ENCODE measurements around the gene ENPP3. TPM values are rescaled to one million over a fixed set of nuclear protein-coding genes. Genes with fewer than 3 reads are reported as not detected.

ENPP3 gene
- total RNA-seq, 1 experiment from 2014 or later = not detected

- Mint-ChIP-seq H3K27me3 (ENCODE audit: insufficient read depth, unreplicated experiment) (no peaks in the 10 kb centered on the region), H3K36me3 (ENCODE audit: insufficient read depth, unreplicated experiment) (no peaks in the 10 kb centered on the region), H3K4me1 (ENCODE audit: insufficient read depth, unreplicated experiment) (no peaks in the 10 kb centered on the region), H3K27ac (ENCODE audit: low read depth, unreplicated experiment) (no peak overlapping the region), H3K4me3 (ENCODE audit: unreplicated experiment) (no peak overlapping the region), H3K9me3 (ENCODE audit: unreplicated experiment) (no peaks in the 10 kb centered on the region)
- intact Hi-C loops (cut with micrococcal nuclease) = no loop called here
- TF ChIP-seq CTCF (IDR thresholded peaks at IDR 0.05; ENCODE audit: unreplicated experiment) = no peak
- no peak for DNase-seq (ENCODE audit: unreplicated experiment)
- ChIA-PET POLR2A (no interaction called here), CTCF (no interaction called here)
- BruUV-seq (replicated peaks) = no TSS peak
Observed at GRCh38 chr6:131775886-131776285, 138.8 kb downstream of the ENPP3 start.

GRCh38 chr6:131776985-131777384 lies 139.9 kb downstream of the ENPP3 start:
- CTCF ChIA-PET = no interaction called here
- H3K27me3 Mint-ChIP-seq (ENCODE audit: insufficient read depth, unreplicated experiment) = no peaks in the 10 kb centered on the region
- H3K9me3 Mint-ChIP-seq (ENCODE audit: unreplicated experiment) = no peaks in the 10 kb centered on the region
- no peak overlapping the region for H3K27ac Mint-ChIP-seq (ENCODE audit: low read depth, unreplicated experiment)
- H3K36me3 Mint-ChIP-seq (ENCODE audit: insufficient read depth, unreplicated experiment) = no peaks in the 10 kb centered on the region
- no peak for DNase-seq (ENCODE audit: unreplicated experiment)
- no peak for TF ChIP-seq CTCF (IDR thresholded peaks at IDR 0.05; ENCODE audit: unreplicated experiment)
- no TSS peak for BruUV-seq (replicated peaks)
- POLR2A ChIA-PET = no interaction called here
- intact Hi-C loops (cut with micrococcal nuclease) = no loop called here
- H3K4me1 Mint-ChIP-seq (ENCODE audit: insufficient read depth, unreplicated experiment) = no peaks in the 10 kb centered on the region
- no peak overlapping the region for H3K4me3 Mint-ChIP-seq (ENCODE audit: unreplicated experiment)

GRCh38 chr6:131778169-131778568 lies 141.1 kb downstream of the ENPP3 start:
- no peaks in the 10 kb centered on the region for H3K9me3 Mint-ChIP-seq (ENCODE audit: unreplicated experiment)
- no peak for TF ChIP-seq CTCF (IDR thresholded peaks at IDR 0.05; ENCODE audit: unreplicated experiment)
- no peaks in the 10 kb centered on the region for H3K36me3 Mint-ChIP-seq (ENCODE audit: insufficient read depth, unreplicated experiment)
- DNase-seq (ENCODE audit: unreplicated experiment) = no peak
- no peak overlapping the region for H3K27ac Mint-ChIP-seq (ENCODE audit: low read depth, unreplicated experiment)
- no TSS peak for BruUV-seq (replicated peaks)
- H3K4me1 Mint-ChIP-seq (ENCODE audit: insufficient read depth, unreplicated experiment) = no peaks in the 10 kb centered on the region
- intact Hi-C loops (cut with micrococcal nuclease) = no loop called here
- H3K27me3 Mint-ChIP-seq (ENCODE audit: insufficient read depth, unreplicated experiment) = no peaks in the 10 kb centered on the region
- ChIA-PET CTCF (interaction anchor here (0.6 kb wide), 1 partner anchor 426 kb away, joined by 3 read pairs; no protein-coding TSS in a partner anchor), POLR2A (no interaction called here)
- no peak overlapping the region for H3K4me3 Mint-ChIP-seq (ENCODE audit: unreplicated experiment)

- H3K4me3 Mint-ChIP-seq (ENCODE audit: unreplicated experiment) = no peak overlapping the region
- H3K27ac Mint-ChIP-seq (ENCODE audit: low read depth, unreplicated experiment) = no peak overlapping the region
- POLR2A ChIA-PET = interaction anchor here (0.6 kb wide), 1 partner anchor 15 kb away, joined by 3 read pairs; no protein-coding TSS in a partner anchor
- H3K36me3 Mint-ChIP-seq (ENCODE audit: insufficient read depth, unreplicated experiment) = no peaks in the 10 kb centered on the region
- no peaks in the 10 kb centered on the region for H3K9me3 Mint-ChIP-seq (ENCODE audit: unreplicated experiment)
- no peak for TF ChIP-seq CTCF (IDR thresholded peaks at IDR 0.05; ENCODE audit: unreplicated experiment)
- intact Hi-C loops (cut with micrococcal nuclease) = no loop called here
- CTCF ChIA-PET = interaction anchor here (0.6 kb wide), 1 partner anchor 243 kb away, joined by 3 read pairs; no protein-coding TSS in a partner anchor
- BruUV-seq (replicated peaks) = no TSS peak
- no peaks in the 10 kb centered on the region for H3K27me3 Mint-ChIP-seq (ENCODE audit: insufficient read depth, unreplicated experiment)
- no peaks in the 10 kb centered on the region for H3K4me1 Mint-ChIP-seq (ENCODE audit: insufficient read depth, unreplicated experiment)
- DNase-seq (ENCODE audit: unreplicated experiment) = no peak
Observed at GRCh38 chr6:131779304-131779703, 142.2 kb downstream of the ENPP3 start.
